Suprapubic skin (tissue), 4 donors: ENCODE data around the gene TPRX1.

Experiments
- POLR2A ChIP-seq, 2 donors: fragments of 450-650 bp; IDR thresholded peaks; one replicate each; pipeline ENCODE4 v1.6.1; 2017; ENCODE audit warnings: antibody characterized with exemption in 2 of 2, mild to moderate bottlenecking in 2 of 2, moderate library complexity in 2 of 2
- POLR2AphosphoS5 ChIP-seq, 3 donors: sonication (generic); formaldehyde crosslinking; IDR thresholded peaks; one replicate each; pipeline ENCODE4 v1.6.1; 2017; ENCODE audit warnings: antibody characterized with exemption in 3 of 3
- TF ChIP-seq, protein P1 (sequence below), 2 donors: fragments of 200-600 bp in 1 of 2; fragments of 450-650 bp in 1 of 2; sonication (generic) in 1 of 2; IDR thresholded peaks; one replicate each; pipeline ENCODE4 v1.5.1; 2016 to 2019; ENCODE audit warnings: antibody characterized with exemption in 2 of 2, mild to moderate bottlenecking in 1 of 2, moderate library complexity in 1 of 2

DNA sequence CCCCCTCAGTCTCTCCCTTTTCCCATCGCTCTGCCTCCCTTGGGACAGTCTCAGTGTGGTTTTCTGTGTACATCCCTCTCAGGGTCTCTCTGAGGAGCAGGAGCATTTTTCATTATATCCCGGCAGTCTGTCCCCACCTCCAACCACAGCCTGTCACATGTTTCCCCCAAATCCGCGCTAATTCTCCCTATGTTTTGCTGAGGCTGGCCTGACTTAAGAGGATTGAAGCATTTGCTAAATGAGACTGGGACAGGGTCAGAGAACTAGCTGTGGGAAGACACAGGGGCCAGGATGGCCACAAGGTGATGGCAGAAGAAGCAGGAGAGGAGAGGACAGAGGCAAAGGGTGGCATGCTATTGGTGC, 5.5 kb downstream of the TPRX1 start:
- TF ChIP-seq, protein P1, sequence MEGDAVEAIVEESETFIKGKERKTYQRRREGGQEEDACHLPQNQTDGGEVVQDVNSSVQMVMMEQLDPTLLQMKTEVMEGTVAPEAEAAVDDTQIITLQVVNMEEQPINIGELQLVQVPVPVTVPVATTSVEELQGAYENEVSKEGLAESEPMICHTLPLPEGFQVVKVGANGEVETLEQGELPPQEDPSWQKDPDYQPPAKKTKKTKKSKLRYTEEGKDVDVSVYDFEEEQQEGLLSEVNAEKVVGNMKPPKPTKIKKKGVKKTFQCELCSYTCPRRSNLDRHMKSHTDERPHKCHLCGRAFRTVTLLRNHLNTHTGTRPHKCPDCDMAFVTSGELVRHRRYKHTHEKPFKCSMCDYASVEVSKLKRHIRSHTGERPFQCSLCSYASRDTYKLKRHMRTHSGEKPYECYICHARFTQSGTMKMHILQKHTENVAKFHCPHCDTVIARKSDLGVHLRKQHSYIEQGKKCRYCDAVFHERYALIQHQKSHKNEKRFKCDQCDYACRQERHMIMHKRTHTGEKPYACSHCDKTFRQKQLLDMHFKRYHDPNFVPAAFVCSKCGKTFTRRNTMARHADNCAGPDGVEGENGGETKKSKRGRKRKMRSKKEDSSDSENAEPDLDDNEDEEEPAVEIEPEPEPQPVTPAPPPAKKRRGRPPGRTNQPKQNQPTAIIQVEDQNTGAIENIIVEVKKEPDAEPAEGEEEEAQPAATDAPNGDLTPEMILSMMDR (IDR thresholded peaks at IDR 0.05), result no peak
- TF ChIP-seq POLR2AphosphoS5 (IDR thresholded peaks at IDR 0.05) (no peak), POLR2A (IDR thresholded peaks at IDR 0.05) (no peak)
